OCI-LY1 (cell line): ENCODE data around the gene OR2V2.
"Not testable (repeated sequence)": the region's sequence is repeated elsewhere in the genome, so short reads cannot be mapped to it uniquely, and the experiment has no call there.

Experiments
- H2AFZ ChIP-seq: fragments of 200-600 bp; sonication (generic), shearing (Covaris generic); 2 replicates; pipeline ENCODE4 v1.6.0; 2014; ENCODE audit warnings: antibody characterized with exemption, mild to moderate bottlenecking, low read length
- H3F3A ChIP-seq: fragments of 200-600 bp; sonication (generic), shearing (Covaris generic); 2 replicates; pipeline ENCODE4 v1.6.0; 2014; ENCODE audit warnings: mild to moderate bottlenecking, antibody characterized with exemption, low read length, moderate library complexity; ENCODE audit not compliant: insufficient read depth
- H3K27ac ChIP-seq: fragments of 200-600 bp; sonication (generic); 2 replicates; pipeline ENCODE4 v1.5.1; 2014; ENCODE audit warnings: low read length, mixed run types, mild to moderate bottlenecking, low read depth; ENCODE audit not compliant: poor library complexity, severe bottlenecking
- H3K27me3 ChIP-seq: fragments of 200-600 bp; sonication (generic); 2 replicates; pipeline ENCODE4 v1.6.0; 2014; ENCODE audit warnings: antibody characterized with exemption, mild to moderate bottlenecking, low read length, moderate library complexity; ENCODE audit not compliant: insufficient read depth
- H3K36me3 ChIP-seq: fragments of 200-600 bp; sonication (generic); 2 replicates; pipeline ENCODE4 v1.6.1; 2014; ENCODE audit warnings: mild to moderate bottlenecking, antibody characterized with exemption, low read length, moderate library complexity, mixed read lengths; ENCODE audit not compliant: insufficient read depth
- H3K4me1 ChIP-seq: fragments of 200-600 bp; sonication (generic); 2 replicates; pipeline ENCODE4 v1.5.1; 2014; ENCODE audit warnings: mild to moderate bottlenecking, low read length, moderate library complexity; ENCODE audit not compliant: insufficient read depth, severe bottlenecking
- H3K4me2 ChIP-seq: fragments of 200-600 bp; sonication (generic), shearing (Covaris generic); 2 replicates; pipeline ENCODE4 v1.6.1; 2014; ENCODE audit warnings: low read length
- H3K4me3 ChIP-seq: fragments of 200-600 bp; sonication (generic); 2 replicates; pipeline ENCODE4 v1.5.1; 2014; ENCODE audit warnings: low read length, low read depth, mild to moderate bottlenecking, mixed read lengths; ENCODE audit not compliant: poor library complexity, severe bottlenecking
- H3K79me2 ChIP-seq: fragments of 200-600 bp; shearing (Covaris generic); 2 replicates; pipeline ENCODE4 v1.6.1; 2016; ENCODE audit warnings: mixed run types, low read length, mixed read lengths; ENCODE audit not compliant: insufficient read depth
- H3K9ac ChIP-seq: fragments of 200-600 bp; sonication (generic), shearing (Covaris generic); 2 replicates; pipeline ENCODE4 v1.6.1; 2014; ENCODE audit warnings: mild to moderate bottlenecking, low read length, mixed read lengths
- H3K9me2 ChIP-seq: fragments of 200-600 bp; sonication (generic), shearing (Covaris generic); 2 replicates; pipeline ENCODE4 v1.6.1; 2014; ENCODE audit warnings: low read depth, mild to moderate bottlenecking, low read length, mixed read lengths
- H3K9me3 ChIP-seq: fragments of 200-600 bp; shearing (Covaris generic); 2 replicates; pipeline ENCODE4 v1.6.1; 2014; ENCODE audit warnings: low read length, mixed read lengths
- H4K20me1 ChIP-seq: fragments of 200-600 bp; sonication (generic), shearing (Covaris generic); 2 replicates; pipeline ENCODE4 v1.6.0; 2016; ENCODE audit warnings: mild to moderate bottlenecking, low read length; ENCODE audit not compliant: insufficient read depth
- CTCF ChIP-seq: fragments of 200-600 bp; sonication (generic), shearing (Covaris generic); IDR thresholded peaks from 2 replicates; pipeline ENCODE4 v1.5.1; 2017; ENCODE audit warnings: mild to moderate bottlenecking, antibody characterized with exemption, low read length, moderate library complexity, mixed read lengths
- EZH2 ChIP-seq: fragments of 200-600 bp; sonication (generic), shearing (Covaris generic); IDR thresholded peaks from 2 replicates; pipeline ENCODE4 v1.8.0; 2017; ENCODE audit warnings: borderline replicate concordance, mixed run types, mild to moderate bottlenecking, antibody characterized with exemption, low read length, moderate library complexity, mixed read lengths

The OR2V2 gene

DNA sequence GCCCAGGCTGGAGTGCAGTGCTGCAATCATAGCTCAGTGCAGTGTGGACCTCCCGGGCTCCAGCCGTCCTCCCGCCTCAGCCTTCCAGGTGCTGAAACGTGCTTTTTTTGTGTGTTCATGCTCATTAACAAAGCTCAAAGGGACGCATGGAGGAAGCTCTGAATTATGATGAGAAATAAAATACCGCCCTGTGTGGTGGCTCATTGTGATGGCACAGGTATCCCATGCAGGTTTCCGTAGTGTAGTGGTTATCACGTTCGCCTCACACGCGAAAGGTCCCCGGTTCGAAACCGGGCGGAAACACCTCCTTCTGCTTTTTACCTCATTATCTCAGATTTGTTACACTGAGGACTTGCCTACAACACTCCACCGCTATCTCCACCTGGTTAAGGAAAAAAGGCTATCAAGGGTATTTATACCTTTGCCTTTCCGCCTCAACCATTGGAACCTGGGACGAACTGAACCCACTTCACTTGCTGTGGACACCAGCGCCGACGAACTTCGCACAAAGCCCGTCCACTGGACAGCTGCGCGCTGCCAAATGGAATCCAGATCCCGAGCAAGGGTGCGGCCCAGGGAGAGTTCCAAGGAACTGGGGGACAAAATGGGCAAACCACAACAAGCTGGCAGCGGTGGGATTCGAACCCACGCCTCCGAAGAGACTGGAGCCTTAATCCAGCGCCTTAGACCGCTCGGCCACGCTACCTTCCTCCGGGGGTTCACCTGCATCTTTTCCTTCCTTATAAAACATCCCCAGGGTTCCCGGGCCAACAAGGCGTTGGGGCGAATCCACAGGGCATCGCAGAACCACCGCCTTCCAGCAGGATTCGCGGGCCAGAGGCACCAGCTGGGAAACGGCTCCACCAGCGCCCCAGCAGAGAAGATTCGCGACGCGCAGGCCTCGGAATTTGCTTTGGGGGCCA is 26.3 kb downstream of the OR2V2 start:
- no peaks in the 10 kb centered on the region for H3K79me2 ChIP-seq
- H3F3A ChIP-seq = no peaks in the 10 kb centered on the region
- H3K9ac ChIP-seq = peak overlapping the region; percentile 78
- no peak for TF ChIP-seq EZH2
- no peak; the same call in 1 of the 2 replicates for TF ChIP-seq CTCF
- H3K9me3 ChIP-seq = no peaks in the 10 kb centered on the region
- H3K9me2 ChIP-seq = no peaks in the 10 kb centered on the region
- H2AFZ ChIP-seq = peak overlapping the region; percentile 39
- peak overlapping the region; percentile 73 for H3K4me3 ChIP-seq
- H3K27me3 ChIP-seq = no peaks in the 10 kb centered on the region
- H3K4me2 ChIP-seq = peak overlapping the region; percentile 91
- no peaks in the 10 kb centered on the region for H3K36me3 ChIP-seq
- H3K4me1 ChIP-seq = peaks cover 45% of the 10 kb centered on the region
- no peaks in the 10 kb centered on the region for H4K20me1 ChIP-seq
- peak overlapping the region; percentile 94 for H3K27ac ChIP-seq

GRCh38 chr5:181176254-181176952 is 29.0 kb downstream of the OR2V2 start:
- Histone ChIP-seq H3K9ac (no peak overlapping the region), H3K4me2 (no peak overlapping the region), H3K27me3 (no peaks in the 10 kb centered on the region), H4K20me1 (no peaks in the 10 kb centered on the region), H3K79me2 (no peaks in the 10 kb centered on the region), H3K36me3 (no peaks in the 10 kb centered on the region), H3K4me1 (peaks cover 19% of the 10 kb centered on the region), H3K9me2 (no peaks in the 10 kb centered on the region), H3F3A (no peaks in the 10 kb centered on the region), H3K4me3 (no peak overlapping the region), H3K9me3 (no peaks in the 10 kb centered on the region), H3K27ac (no peak overlapping the region), H2AFZ (no peak overlapping the region)
- no peak for TF ChIP-seq EZH2
- no peak for TF ChIP-seq CTCF

- not testable (repeated sequence) for H2AFZ ChIP-seq, H3K9ac ChIP-seq, H4K20me1 ChIP-seq, H3K79me2 ChIP-seq, H3K36me3 ChIP-seq, H3K27ac ChIP-seq, H3K9me3 ChIP-seq, H3K9me2 ChIP-seq, H3F3A ChIP-seq, H3K27me3 ChIP-seq, H3K4me2 ChIP-seq, H3K4me3 ChIP-seq
- H3K4me1 ChIP-seq = peaks cover 13% of the 10 kb centered on the region
Measured at GRCh38 chr5:181177559-181177958, 30.2 kb downstream of the OR2V2 start.
